HG03432 (cell line): ENCODE data around the gene UVSSA.
"Not testable (repeated sequence)": the region's sequence is repeated elsewhere in the genome, so short reads cannot be mapped to it uniquely, and the experiment has no call there.

Source experiments
- ATAC-seq: cut with Tn5 transposase; IDR thresholded peaks from one replicate; pipeline ENCODE4 v1.9.1; 2021; ENCODE audit warnings: mild to moderate bottlenecking, moderate library complexity; ENCODE audit not compliant: unreplicated experiment

UVSSA gene

DNA sequence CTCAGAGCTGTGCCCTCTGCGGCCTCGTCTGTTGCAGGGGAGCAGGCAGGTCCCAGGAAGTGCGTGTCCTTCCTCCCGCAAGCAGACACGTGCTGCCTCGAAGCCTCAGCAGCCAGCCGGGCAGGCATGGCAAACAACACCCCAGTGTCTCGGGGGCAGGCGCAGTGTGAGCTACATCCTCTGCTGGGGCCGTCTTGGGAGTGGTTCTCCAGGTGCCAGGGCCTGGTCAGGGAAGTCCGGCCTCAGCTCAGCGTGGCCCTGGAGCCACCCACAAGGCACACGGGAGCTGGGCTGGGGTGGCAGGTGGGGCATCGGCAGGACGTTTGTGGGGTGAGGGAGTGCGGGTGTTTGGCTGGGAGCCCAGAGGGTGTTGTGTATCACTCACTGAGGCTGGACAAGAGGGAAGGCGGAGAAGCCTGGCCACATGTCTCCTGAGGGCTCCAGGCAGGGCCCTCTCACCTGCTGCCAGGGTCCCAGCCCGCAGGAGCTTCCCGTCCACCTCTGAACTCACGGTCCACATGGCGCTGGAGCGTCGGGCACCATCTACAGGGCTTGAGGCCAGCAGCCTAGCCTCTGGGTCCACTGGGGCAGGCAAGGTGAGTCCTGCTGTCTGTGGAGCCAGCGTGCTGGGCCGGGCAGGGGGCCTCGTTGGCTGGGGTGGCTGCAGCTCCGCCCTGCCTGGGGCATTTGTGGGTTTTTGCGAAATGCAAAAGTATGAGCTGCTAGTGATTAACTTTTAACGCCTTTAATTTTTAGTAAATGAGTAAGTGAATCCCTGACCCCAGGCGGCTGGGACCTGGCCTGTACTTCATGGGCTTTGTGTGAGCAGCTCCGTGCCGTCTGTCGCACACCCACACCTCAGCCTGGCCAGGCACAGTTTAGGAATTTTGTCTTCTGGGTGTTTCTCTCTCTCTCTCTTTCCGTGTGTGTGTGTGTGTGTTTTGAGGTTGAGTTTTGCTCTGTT lies 17.3 kb upstream of the UVSSA start:
- ATAC-seq = no peak

DNA sequence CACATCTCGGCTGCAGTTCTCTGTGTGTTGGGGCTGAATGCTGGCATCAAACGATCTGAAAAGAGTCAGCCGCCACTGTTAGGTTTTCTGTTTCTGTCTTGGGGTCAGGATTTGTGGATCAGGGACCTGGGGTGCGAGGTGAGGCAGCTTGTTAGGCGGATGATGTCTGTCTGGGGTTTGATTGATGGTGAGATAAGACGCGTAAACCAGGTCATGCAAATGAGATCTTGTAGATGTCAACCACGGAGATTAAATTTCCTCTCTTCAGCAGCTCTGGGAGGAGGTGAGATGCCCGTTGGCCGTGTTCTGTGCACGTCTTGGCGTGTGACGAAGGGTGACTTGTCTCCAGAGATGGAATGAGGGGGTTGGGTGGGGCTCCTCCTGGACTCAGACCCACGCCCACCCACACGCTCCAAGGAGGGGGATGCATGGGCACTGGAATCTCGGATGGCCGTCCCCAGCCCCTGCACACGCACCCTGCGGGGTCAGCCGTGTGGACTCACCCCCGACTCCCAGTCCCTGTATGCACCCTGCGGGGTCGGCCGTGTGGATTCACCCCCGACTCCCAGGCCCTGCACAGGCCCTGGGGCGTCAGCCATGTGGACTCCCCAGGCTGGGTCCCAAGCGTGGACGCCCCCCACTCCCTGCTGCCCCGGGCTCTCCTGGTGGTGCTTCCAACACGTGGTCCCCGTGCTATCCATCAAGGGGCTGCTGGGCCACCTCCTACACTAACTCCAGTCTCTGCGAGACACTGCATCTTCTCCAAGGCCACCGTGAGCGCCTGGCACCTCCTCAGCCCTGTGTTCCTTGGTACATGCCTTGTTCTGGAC lies 16.0 kb upstream of the UVSSA start:
- ATAC-seq = no peak

GRCh38 chr4:1331591-1332353 lies 15.2 kb upstream of the UVSSA start:
- no peak for ATAC-seq

GRCh38 chr4:1332686-1333085 lies 14.3 kb upstream of the UVSSA start:
- no peak for ATAC-seq

GRCh38 chr4:1333256-1333655 lies 13.8 kb upstream of the UVSSA start:
- no peak for ATAC-seq

DNA sequence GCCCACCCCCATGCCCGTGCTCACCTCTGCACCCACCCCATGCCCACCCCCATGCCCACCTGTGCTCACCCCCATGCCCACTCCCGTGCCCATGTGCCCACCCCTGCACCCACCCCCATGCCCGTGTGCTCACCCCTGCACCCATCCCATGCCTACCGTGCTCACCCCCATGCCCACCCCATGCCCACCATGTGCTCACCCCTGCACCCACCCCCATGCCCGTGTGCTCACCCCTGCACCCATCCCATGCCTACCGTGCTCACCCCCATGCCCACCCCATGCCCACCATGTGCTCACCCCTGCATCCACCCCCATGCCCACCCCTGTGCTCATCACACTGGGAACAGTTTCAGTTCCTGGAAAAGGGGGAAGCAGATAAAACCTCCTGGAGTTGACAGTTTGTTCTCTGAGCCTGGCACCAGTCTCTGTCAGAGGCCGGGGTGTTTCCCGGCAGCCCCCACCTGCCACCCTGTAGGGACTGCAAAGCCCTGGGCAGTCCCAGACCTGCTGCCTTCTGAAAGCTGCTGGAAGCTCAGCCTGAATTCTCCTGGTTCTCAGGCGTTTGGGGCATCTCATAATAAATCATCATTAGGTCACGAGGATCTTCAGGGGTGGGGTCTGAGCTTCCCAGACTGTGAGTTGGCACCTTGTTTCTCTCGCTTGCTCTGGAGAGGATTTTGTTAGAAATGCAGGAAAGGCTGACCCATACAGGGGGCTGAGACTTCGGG lies 13.0 kb upstream of the UVSSA start:
- not testable (repeated sequence) for ATAC-seq

GRCh38 chr4:1334579-1334895 lies 12.5 kb upstream of the UVSSA start:
- no peak for ATAC-seq

DNA sequence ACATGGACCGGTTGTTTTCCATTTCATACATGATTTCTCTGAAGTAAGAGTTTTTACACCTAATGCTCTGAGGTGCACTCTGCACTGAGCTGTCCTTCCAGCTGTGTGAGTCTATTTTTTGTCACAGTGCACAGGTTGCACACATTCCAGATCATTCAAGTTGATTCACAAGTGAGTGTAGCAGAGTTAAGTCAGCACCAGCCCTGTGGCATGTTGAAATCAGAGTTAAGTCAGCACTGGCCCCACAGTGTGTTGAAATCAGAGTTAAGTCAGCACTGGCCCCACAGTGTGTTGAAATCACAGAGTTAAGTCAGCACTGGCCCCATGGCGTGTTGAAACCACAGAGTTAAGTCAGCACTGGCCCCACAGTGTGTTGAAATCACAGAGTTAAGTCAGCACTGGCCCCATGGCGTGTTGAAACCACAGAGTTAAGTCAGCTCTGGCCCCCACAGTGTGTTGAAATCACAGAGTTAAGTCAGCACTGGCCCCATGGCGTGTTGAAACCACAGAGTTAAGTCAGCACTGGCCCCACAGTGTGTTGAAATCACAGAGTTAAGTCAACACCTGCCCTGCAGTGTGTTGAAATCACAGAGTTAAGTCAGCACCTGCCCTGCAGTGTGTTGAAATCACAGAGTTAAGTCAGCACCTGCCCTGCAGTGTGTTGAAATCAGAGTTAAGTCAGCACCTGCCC lies 11.7 kb upstream of the UVSSA start:
- ATAC-seq = not testable (repeated sequence)

GRCh38 chr4:1336088-1336491 lies 10.9 kb upstream of the UVSSA start:
- ATAC-seq = no peak

GRCh38 chr4:1337376-1337831 lies 9.6 kb upstream of the UVSSA start:
- no peak for ATAC-seq

GRCh38 chr4:1337951-1338751 lies 8.9 kb upstream of the UVSSA start:
- ATAC-seq = no peak

- no peak for ATAC-seq
These were observed 8.1 kb upstream of the UVSSA start for GRCh38 chr4:1338752-1339414.

- no peak for ATAC-seq
These were observed 7.5 kb upstream of the UVSSA start for GRCh38 chr4:1339489-1339888.

DNA sequence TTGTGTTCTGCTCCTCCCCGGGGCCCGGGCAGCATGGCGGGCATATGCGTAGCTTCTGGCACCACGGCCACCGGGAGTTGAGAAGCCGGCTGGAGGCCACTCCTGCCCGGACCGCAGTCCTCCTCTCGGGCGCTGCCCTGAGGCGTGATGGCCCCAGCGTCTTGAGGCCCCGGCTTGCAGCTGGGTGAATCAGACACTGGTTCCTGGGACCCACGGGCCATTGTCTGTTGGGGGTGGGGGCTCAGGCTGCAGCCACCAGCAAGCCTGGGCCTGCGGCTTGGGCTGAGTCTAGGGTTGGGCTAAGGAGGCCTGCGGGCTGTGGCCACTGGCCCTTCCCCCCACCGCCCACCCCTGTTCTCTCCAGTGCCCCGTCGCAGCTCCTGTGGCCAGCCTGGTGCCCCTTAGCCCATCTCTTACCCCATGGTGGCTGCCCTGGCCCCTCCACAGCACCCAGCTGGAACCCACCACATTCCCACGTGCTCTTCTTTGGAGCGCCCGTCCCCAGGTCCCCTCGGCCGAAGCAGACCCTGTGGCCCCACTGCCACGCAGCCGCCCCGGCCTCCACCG lies 6.7 kb upstream of the UVSSA start:
- ATAC-seq = no peak

DNA sequence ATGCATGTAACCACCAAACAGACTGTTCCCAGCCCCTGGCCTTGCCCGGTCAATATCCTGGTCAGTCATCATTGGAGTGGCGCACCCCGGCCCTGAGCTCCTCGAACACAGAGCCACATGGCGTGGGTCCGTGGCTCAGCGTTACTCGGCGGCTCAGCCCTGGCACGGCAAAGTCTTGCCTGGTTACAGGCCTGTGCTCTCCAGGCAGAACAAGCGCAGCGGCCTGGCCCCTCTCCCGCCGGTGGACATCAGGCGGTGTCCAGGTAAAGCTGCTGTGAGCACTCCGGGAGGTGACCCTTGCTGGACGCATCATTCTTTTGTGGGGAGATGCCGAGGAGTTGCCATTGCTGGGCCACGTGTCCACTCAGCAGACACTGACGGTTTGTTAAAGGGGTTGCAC lies 6.1 kb upstream of the UVSSA start:
- ATAC-seq = no peak

- no peak for ATAC-seq
These were observed 5.0 kb upstream of the UVSSA start for GRCh38 chr4:1342003-1342402.

DNA sequence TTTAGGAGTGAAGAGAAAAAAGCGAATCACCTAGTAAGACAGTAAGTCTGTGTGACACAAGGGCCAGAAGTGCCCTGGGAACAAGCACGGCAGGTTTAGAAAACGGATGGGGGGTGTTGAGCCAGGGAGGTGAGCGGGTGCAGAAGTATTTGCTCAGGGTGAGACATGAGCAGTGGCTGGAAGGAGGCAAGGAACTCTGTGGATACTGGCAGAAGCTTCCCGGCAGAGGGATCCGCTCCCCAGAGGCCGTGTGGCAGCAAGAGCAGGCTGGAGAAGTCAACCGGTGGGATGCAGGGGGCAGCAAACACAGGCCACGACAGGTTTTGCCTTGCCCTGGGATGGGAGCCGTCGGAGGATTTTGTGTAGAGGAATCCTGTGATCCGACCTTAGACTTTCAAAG lies 2.3 kb upstream of the UVSSA start:
- no peak for ATAC-seq
